A172 (cell line): ENCODE measurements around the gene PALD1. TPM values are rescaled to one million over a fixed set of nuclear protein-coding genes. Genes with fewer than 3 reads are reported as not detected.
A peak's percentile ranks its signal among the peaks of the same experiment; 100 is the strongest.

Experiments
- DNase-seq: peaks from one replicate; pipeline ENCODE4 v3.0.0-alpha.2; 2015; ENCODE audit warnings: low spot score
- total RNA-seq: library from RNA; depleted of rRNA; stranded (reverse); fragments of >200 nt; shearing (Covaris generic); gene quantifications from 2 replicates; pipeline ENCODE4 v1.2.3, GENCODE V29; 2014

Gene PALD1
- total RNA-seq, 1 experiment from 2014 or later, result 5.8 TPM

DNA sequence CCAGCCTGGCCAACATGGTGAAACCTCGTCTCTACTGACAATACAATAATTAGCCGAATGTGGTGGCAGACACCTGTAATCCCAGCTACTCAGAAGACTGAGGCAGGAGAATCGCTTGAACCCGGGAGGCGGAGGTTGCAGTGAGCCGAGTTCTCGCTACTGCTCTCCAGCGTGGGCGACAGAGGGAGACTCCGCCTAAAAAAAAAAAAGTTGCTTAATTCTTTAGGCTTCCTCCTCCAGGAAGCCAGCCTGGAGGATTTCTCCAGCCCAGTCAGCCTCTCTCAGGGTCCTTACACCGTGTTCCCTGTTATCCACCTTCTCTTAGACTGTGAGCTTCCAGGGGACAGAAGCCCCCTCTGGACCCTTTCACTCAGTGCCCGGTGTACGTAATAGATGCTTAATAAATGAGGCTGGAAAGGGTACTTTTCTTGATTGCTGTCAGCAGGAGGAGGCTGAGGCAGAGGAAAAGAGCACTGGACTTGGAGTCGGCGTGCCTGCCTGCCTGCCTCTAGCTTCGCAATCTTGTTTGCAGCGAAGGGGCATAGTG is 20.7 kb upstream of the PALD1 start:
- no peak for DNase-seq

DNA sequence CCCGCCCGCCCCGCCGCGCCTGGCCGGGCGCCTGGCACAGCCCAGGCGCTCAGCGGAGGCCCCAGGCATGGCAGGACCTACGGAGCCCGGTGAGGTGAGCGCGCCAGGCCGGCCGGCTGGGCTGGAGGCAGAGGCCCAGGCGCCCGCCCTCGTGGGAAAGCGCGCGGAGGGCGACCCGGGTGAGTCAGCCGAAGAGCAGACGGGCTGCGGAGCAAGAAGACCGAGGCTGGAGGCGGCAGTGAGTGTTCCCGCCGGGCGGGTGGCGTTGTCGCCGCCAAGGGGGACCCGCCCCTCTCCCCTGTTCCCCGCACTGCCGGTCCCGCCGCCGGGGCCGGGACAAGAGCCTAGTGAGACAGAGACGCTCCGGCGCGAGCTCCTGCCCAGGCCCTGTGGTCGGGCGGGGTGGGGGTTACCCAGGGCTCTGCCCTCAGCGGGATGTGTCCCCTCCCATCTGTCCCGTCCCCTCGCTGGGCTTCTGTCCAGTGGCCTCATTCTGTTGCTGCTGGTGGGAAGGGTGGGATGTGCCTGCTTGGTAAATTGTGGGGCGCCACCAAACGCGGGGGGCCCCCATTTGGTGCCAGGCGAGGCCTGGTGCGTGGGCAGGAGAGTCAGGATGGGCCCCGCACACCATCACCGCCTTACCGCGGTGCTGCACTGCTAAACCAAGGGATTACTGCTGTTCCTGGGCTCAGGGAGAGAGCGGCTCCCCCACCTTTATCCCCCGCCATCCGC is 20.1 kb upstream of the PALD1 start:
- no peak for DNase-seq

DNA sequence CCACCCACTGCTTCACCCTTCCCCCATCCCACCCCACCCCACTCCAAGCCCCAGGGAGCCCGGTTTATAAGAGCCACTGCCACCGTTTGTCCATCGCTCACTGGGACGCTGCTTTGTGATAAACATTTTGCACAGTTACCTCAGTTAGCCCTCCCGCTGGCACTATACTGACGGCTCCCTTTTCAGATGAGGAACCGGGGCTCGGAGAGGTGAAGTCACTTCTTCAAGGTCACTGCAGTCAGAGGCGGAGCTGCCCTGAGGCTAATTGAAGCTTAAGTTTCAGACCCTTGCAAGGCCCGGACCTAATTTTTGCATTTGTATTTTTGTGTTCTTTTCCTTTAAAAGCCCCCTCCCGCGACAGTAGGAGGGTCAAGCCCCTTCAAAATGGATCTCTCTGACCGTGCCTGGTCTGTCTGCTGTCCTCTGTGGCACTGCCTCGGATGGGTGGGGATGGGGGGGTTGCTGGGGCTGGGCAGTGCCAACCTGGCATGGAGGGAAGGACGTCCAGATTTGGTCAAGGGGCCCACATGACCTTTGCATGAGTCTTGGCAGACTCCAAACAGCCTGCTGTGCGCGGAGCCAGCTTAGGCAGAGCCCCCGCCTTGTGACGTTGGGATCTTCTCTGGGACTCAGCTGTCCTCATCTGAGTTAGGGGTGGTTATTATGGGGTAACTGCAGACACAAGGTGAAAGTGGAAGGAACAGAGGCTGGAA is 19.4 kb upstream of the PALD1 start:
- DNase-seq, result no peak

DNA sequence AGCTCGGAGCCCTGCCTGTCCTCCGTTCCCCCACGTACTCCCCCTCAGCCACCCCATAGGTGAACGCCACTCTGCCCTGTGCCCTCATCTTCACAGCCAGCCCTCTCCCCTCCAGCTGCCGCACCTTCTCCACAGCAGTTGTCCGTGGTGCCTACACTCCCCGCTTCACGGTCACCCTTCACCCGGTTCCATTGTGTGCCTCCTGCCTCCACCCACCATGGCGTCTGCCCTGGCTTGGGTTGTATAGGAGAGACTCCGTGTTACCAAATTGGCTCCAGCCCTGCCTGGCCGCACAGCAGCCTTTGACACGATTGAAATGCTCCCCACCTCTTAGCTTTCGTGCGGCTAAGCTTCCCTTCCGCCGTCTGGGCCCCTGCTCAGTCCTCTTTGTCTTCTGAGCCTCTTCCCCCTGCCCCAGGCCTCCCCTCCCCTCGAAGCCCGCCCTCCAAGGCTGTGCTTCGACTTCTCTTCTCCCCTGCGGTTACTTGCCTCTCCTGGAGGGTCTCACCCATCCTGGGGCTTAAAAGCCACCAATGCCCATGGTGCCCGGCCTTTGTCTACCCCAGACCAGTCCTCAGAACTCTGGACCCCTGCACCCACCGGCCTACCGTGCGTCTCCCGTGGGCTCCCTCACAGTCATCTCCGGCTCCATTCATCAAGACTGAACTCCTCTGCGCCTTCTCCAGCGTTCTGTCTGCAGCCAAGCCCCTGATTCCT is 18.6 kb upstream of the PALD1 start:
- DNase-seq, result no peak

DNA sequence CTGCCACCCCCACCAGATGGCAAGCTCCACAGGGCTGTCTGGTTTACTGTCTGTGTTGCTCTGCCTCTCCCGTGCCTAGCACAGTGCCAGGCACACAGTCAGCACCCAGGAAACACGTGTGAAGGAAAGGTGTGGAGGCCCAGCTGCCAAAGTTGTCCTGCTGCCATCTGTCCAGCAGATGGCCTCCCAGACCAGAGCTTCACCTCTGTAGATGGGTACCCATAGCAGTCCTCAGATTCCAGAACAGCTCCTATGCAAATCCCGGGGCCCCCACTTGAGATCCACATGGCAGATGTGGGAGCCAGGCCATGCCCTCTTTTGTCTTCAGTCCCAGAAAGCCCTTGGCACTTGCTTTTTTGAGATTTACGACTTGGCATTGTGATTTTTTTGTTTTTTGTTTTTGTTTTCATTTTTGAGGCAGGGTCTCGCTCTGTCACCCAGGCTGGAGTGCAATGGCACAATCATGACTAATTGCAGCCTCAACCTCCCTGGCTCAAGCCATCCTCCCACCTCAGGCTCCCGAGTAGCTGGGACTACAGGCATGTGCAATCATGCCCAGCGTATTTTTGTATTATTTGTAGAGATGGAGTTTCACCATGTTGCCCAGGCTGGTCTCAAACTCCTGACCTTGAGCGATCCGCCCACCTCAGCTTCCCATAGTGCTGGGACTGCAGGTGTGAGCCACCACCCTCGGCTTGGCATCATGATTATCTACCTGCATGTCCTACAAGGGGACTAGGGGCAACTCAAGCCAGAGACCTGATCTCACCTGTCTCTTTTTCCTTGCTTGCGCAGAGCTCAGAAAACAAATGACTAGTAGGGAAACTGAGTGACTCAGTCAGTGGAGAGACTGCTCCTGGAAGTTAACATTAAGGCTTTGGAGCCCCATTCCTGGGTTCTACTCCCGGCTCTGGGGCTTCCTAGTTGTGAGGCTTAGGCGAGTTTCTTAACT is 16.9 kb upstream of the PALD1 start:
- peak; percentile 66 for DNase-seq

DNA sequence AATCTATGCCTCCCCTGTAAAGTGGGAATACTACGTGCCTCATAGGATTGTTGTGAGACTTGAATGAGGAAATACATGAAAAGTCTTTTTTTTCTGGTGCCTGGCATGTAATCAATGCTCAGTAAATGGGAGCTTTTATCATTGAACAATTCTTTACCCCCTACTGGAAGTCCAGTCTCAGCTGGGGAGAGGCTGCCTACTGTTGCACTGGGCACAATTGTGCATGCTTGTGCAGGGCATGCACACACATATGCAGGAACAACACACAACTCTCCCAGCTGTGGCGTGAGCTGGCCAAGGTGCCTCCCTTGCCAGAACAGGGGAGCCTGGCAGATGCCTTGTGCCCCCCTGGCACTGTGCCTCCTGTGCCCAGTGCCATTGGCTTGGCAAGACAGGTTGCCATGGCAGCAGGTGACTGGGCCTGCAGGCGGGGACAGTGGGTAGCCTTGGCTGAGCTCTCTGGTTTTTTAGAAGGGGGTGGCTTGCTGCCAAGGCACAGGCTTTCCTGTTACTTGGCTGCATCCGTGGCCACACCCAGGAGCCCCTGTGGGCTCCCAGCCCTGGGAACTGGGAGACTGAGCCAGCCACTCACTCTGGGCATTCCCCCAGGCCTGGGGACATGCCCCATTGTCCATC is 16.1 kb upstream of the PALD1 start:
- peak; percentile 84 for DNase-seq

DNA sequence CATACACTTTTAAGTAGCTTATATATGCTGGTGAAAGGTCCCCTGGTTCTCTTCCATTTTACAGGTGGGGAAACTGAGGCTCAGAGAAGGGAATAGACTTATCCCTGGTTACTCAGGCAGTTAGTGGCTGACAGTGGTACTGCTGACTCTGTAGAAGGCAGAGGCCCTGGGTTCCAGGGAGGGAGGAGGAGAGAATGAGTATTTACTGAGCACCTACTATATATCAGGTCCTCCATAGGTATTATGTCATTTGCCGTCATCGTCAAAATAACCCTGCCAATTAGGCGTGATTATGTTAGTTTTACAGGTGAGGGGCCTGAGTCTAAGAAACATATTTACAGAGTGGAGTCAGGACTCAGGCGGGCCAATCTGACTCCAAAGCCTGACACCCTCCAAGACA is 13.3 kb upstream of the PALD1 start:
- DNase-seq, result no peak

DNA sequence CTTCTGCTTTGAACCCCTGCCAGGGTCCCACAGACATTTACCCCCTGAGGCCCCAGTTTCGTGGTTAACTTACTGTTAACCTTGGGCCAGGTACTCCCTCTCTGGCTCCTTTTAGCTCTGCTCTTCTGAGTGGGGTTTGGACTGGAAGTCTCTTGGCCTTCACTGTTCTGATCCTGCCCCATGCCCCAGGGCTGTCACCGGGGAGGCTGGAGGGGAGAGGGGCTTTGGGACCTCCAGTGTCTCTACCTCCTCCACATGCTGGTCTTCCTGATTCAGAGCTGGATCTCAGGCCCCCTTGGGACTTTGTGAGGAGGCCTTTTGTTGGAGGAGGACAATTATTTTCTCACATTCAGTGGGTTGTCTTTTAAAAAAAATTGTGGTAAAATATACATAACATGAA is 12.7 kb upstream of the PALD1 start:
- no peak for DNase-seq

DNA sequence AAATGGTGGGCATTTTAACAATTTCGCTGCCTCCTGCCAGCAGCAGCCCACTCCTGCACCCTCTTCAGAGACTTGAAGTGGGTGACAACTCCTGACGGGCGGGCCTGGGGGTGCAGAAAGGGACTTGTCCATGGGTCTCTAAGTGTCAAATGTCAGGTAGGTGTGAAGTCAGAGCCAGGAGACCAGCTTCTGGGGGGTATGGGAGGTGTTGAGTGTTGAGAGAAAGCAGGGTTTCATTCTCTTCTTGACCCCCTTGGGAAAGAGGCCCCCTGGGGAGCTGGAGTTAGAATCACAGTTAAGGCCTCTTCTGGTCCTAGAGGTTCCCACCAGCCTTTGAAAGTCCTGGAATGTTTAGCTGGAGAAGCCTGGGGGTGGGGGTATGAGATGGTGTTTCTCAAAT is 11.6 kb upstream of the PALD1 start:
- no peak for DNase-seq

DNA sequence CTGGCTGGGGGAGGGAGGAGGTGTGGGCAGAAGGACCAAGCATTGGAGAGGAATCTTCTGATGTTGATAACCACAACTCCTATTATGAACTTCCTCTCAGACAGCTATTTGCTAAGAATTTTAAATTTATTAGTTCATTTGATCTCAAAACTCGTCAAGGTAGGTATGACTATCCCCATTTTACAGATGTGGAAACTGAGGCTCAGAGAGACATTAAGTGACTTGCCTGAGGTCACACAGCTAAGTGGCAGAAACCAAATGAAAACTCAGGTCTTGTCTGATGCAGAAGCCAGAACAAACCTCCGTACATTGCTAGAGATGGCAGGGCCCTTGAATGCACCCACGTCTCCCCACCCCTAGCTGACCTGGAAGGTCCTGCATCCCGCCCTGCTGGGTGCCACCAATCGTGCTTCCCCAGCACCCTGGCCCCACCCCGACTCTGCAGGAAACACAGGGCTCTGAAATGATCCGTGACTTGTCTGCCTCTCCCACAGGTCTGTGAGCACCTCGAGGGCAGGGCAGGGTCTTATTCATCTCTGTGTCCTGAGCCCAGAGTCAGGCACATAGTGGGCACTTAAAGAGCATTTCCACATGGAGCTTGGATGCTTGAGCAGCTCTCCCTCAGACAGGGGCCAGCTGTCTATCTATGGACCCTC is 5.6 kb upstream of the PALD1 start:
- no peak for DNase-seq

DNA sequence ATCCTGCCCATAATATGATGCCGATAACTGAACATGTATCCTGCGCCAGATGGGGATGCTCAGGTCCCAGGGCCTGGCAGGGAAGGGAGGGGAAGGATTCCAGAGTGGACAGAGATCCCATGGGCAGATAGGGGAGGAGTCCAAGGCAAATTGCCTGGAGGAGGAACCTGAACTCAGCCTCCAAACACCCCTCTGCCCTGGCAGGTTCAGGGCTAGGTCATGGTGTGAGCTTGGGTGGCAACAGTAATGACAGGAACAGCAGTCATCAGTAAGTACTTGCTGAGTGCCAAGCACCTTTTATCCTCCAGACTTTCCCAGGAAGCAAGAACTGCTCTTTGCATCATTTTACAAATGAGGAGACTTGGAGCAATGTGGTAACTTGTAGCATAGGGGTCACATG is 3.8 kb upstream of the PALD1 start:
- DNase-seq, result no peak

DNA sequence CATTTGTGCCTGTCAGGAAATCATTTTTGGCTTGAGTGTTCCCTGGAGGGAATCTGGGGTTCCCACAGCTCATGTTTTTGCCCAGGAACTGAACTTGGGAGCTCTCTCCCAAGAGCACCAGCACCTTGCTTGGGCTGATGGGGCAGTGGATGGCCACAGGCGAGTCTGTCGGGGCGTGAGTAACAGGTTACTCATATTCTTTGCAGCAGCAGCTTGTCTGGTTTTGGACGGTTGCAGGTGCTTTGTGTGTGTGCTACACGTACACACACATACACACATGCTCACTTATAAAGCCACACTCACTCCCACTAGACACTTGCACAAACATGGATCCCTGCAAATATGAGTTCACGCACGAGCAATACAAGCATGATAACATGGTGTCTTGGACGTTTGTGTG is 2.9 kb upstream of the PALD1 start:
- DNase-seq, result peak; percentile 40

DNA sequence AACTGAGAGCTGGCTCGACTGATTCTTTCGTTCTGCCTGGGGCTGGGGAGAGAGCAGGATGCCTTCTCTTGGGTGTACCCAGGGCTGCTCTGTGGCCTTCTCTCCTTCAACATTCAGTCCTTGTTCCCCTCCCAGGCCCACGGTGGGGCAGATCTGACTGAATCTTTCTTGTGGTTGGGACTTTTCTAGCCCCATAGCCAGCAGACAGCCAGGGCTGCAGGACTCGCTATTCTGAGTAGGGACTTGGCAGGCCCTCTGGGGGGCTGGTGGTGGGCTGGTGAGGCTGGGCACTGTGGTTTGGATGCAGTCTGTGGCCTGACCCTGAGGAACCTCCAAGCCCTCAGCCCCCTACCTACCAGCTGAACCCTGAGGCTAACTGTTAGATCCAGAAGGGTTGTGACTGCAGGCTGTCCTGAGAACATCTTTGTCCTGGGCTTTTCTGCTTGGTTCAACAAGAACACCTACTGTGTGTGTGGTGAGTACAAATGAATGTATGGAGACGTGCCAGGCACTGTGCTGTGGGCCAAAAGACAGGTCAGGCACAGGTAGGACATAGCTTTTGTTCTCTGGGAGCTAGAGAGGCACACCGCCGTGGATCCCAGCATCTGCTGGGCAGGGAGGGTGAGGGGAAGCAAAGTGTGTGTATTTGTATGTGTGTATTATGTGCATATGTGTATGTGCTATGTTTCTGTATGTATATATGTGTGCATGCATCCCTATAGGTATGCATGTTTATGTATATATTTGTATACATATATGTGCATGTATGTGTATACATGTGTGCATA is 2.1 kb upstream of the PALD1 start:
- DNase-seq, result no peak

DNA sequence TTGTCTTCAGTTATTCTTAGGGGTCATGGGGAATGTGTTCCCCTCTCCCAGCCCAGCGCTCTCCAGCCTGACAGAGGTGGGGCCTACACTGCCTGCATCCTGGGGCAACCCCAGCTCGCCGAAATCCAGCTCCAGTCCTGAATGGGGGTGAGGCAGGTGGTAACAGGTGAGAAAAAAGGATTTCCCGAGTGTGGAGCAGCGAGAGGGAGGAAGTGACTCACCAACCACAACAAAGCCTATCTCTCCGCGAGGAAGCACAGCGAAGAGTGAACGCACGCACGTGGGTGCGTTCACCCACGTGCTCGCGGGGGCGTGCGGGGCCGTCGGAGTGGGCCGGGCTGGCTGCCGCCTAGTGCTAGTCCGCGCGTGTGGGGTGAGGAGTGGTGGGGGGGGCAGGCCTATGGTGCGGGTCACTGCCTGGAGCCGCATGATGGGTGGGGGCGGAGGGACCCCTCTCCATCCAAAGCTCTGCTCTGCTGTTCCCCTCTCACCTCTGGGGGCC is 855 bp upstream of the PALD1 start:
- peak; percentile 74 for DNase-seq

DNA sequence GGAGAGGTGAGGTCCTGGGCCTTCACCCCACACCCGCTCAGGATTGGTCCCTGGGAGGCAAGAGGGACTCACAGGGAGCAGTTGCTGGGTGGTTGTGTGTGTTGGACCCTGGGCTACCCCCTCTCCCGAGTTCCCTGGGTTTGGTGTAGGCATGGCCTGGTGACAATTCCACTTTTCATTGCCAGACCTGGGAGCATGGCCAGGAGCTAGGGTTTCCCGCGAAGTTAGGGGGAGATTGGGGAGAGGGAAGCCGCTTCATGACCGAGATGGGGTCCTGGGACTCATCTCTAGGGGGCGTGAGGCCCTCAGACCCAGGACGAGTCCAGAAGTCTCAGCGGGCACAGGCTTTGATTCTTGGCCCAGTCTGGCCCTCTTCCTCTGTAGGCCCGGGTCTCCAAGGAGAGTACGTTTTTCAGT is 606 bp downstream of the PALD1 start:
- no peak for DNase-seq

DNA sequence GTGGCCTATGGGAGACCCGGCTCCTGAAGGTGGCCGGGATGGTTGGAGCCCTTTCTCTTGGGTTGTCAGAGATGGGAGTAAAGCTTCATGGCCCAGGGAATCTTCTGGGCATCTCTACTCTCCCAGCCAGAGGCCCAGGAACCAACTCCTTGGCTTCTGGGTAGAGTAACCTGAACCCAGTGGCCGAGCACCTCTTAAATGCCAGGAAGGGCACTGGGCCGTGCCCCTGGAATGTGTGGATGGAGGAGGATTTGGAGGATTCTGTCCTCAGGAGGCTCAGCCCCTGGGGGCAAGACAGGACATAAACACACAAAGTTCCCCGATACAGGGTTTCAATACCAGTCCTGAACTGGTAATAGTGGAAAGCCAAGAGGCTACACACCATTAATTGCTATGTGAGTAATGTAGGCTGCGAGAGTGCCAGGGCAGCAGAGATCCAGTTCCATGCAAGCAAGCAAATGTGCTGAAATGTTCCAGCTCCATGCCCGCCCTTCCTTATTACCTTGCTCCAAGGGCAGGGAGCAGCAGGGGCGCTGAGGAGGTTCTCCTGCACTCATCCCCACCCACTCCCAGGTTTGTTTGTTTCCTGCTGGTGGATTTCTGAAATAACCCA is 1.2 kb downstream of the PALD1 start:
- DNase-seq, result no peak

DNA sequence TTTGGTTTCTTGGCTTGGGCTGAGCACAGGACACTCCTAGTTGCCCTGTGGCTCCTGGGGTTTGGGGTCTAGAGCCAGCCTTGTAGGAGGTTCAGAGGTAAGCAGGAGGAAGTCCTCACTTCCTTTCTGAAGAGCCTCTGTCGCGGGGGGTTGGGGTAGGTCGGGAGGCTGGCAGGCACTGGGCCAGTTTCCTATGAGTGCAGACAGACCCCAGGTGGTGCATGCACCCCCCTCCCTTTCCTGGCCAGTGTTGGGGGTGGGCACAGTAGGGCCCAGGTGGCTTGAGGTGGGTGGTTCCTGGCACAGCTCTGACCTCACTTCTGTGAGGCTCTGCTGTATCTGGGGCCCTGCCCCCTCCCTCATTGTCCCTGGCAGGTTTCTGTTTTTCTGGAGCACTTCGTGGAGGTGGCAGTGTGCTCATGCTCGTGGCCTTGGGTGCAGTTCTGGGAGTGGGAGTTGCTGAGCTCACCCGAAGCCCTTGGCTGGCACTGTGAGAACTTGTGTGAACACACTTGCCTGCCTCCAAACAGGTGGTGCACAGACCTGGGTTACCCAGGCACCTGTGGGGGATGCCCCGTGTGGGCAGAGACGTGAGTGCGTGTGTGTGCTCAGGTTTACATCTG is 1.8 kb downstream of the PALD1 start:
- DNase-seq, result no peak

DNA sequence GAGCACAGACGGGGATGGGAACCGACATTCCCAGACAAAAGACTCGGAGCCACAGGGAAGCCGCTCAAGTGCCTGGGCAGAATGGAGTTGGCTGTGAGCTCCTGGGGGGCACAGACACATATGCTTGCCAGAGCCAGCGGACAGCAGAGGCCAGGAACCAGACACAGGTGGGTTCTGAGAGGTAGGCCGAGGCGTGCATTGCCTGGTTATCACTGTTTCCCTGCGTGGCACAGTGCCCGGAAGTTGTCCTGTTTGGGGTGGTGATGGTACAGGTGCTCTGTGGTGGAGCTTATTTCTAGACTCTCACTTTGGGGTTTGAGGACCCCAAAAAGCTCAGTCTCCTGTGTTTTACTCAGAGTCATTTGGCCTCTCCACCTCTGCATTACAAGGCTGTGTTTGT is 2.5 kb downstream of the PALD1 start:
- DNase-seq, result no peak
